GM19324 (cell line): Measurements from ENCODE around the gene DNAH2.

ENCODE experiments used
- ATAC-seq: cut with Tn5 transposase; IDR thresholded peaks from one replicate; pipeline ENCODE4 v1.9.1; 2021; ENCODE audit warnings: mild to moderate bottlenecking, moderate library complexity; ENCODE audit not compliant: unreplicated experiment, low FRiP score

DNAH2 gene

GRCh38 chr17:7716901-7717755 is at the start of gene DNAH2:
DNAH2 (plus strand) TSS chr17:7717744; CDS start chr17:7719735, 1,991 bp downstream.
- ATAC-seq: no peak

- no peak for ATAC-seq
Measured at GRCh38 chr17:7668482-7668881, 49.1 kb upstream of the DNAH2 start.

- no peak for ATAC-seq
Measured at GRCh38 chr17:7673239-7673638, 44.3 kb upstream of the DNAH2 start.

- ATAC-seq: no peak
Measured at GRCh38 chr17:7674934-7675333, 42.6 kb upstream of the DNAH2 start.

- ATAC-seq: no peak
Measured at GRCh38 chr17:7676533-7676932, 41.0 kb upstream of the DNAH2 start.

GRCh38 chr17:7677388-7678067 is 40.0 kb upstream of the DNAH2 start:
- ATAC-seq: no peak

- ATAC-seq: no peak
Measured at GRCh38 chr17:7684851-7685532, 32.6 kb upstream of the DNAH2 start.

- peak; percentile 54 for ATAC-seq
Measured at GRCh38 chr17:7685533-7686221, 31.9 kb upstream of the DNAH2 start.

- ATAC-seq: peak; percentile 59
Measured at GRCh38 chr17:7686222-7687071, 31.1 kb upstream of the DNAH2 start.

GRCh38 chr17:7687072-7687907 is 30.3 kb upstream of the DNAH2 start, which contains the start of gene TP53:
TP53 (minus strand) TSS chr17:7687490; CDS start chr17:7676594, 10,896 bp downstream.
- ATAC-seq: no peak

- ATAC-seq: peak; percentile 64
Measured at GRCh38 chr17:7687908-7688807, 29.4 kb upstream of the DNAH2 start, which contains the start of gene WRAP53. WRAP53 (plus strand) TSS chr17:7688477; CDS start chr17:7688649, 172 bp downstream.

- no peak for ATAC-seq
Measured at GRCh38 chr17:7688808-7689316, 28.7 kb upstream of the DNAH2 start.

- no peak for ATAC-seq
Measured at GRCh38 chr17:7695586-7695985, 22.0 kb upstream of the DNAH2 start.

- ATAC-seq: no peak
Measured at GRCh38 chr17:7697828-7698588, 19.5 kb upstream of the DNAH2 start.

GRCh38 chr17:7700510-7700909 is 17.0 kb upstream of the DNAH2 start:
- no peak for ATAC-seq

- no peak for ATAC-seq
Measured at GRCh38 chr17:7701681-7702080, 15.9 kb upstream of the DNAH2 start.

- ATAC-seq: no peak
Measured at GRCh38 chr17:7702776-7703175, 14.8 kb upstream of the DNAH2 start.
